Mucosa of stomach (tissue), 1 donor: Measurements from ENCODE around the gene F10.
"Not testable (repeated sequence)": the region's sequence is repeated elsewhere in the genome, so short reads cannot be mapped to it uniquely, and the experiment has no call there.

Source experiments
- H3K27me3 ChIP-seq: one replicate; pipeline ENCODE4 v1.7.0; 2013; ENCODE audit warnings: mild to moderate bottlenecking, low read length; ENCODE audit not compliant: control insufficient read depth, insufficient read depth
- H3K36me3 ChIP-seq: one replicate; pipeline ENCODE4 v1.7.0; 2013; ENCODE audit warnings: low read length; ENCODE audit not compliant: control insufficient read depth, insufficient read depth
- H3K4me1 ChIP-seq: one replicate; pipeline ENCODE4 v1.7.0; 2013; ENCODE audit warnings: mild to moderate bottlenecking, low read length; ENCODE audit not compliant: control insufficient read depth, insufficient read depth
- H3K4me3 ChIP-seq: one replicate; pipeline ENCODE4 v1.7.0; 2013; ENCODE audit warnings: low read length
- H3K9ac ChIP-seq: one replicate; pipeline ENCODE4 v1.7.0; 2013; ENCODE audit warnings: mild to moderate bottlenecking, low read length, moderate library complexity
- H3K9me3 ChIP-seq: one replicate; pipeline ENCODE4 v1.7.0; 2013; ENCODE audit warnings: mild to moderate bottlenecking, low read length, moderate library complexity; ENCODE audit not compliant: control insufficient read depth
- donor health status: Pancreatic carcinoma.

The F10 gene

GRCh38 chr13:113109151-113110047 lies 13.2 kb upstream of the F10 start:
- Histone ChIP-seq H3K4me3 (no peak overlapping the region), H3K9ac (no peak overlapping the region), H3K27me3 (peaks cover 31% of the 10 kb centered on the region), H3K4me1 (peaks cover 9% of the 10 kb centered on the region), H3K36me3 (no peaks in the 10 kb centered on the region), H3K9me3 (no peaks in the 10 kb centered on the region)

- peaks cover 7% of the 10 kb centered on the region for H3K4me1 ChIP-seq
- no peaks in the 10 kb centered on the region for H3K36me3 ChIP-seq
- H3K4me3 ChIP-seq: no peak overlapping the region
- H3K9ac ChIP-seq: no peak overlapping the region
- peaks cover 30% of the 10 kb centered on the region for H3K27me3 ChIP-seq
- H3K9me3 ChIP-seq: no peaks in the 10 kb centered on the region
These were observed 12.3 kb upstream of the F10 start for GRCh38 chr13:113110048-113110851.

- Histone ChIP-seq H3K27me3 (peaks cover 28% of the 10 kb centered on the region), H3K4me1 (peaks cover under 1% of the 10 kb centered on the region), H3K4me3 (no peak overlapping the region), H3K36me3 (no peaks in the 10 kb centered on the region), H3K9me3 (no peaks in the 10 kb centered on the region), H3K9ac (no peak overlapping the region)
These were observed 11.7 kb upstream of the F10 start for GRCh38 chr13:113110852-113111315.

- peaks cover 28% of the 10 kb centered on the region for H3K27me3 ChIP-seq
- not testable (repeated sequence) for H3K4me3 ChIP-seq, H3K36me3 ChIP-seq, H3K9ac ChIP-seq, H3K4me1 ChIP-seq, H3K9me3 ChIP-seq
These were observed 10.8 kb upstream of the F10 start for GRCh38 chr13:113111821-113112220.

- H3K27me3 ChIP-seq: peaks cover 28% of the 10 kb centered on the region
- H3K4me1 ChIP-seq, H3K4me3 ChIP-seq, H3K36me3 ChIP-seq, H3K9ac ChIP-seq, H3K9me3 ChIP-seq: not testable (repeated sequence)
These were observed 10.1 kb upstream of the F10 start for GRCh38 chr13:113112475-113112874.

GRCh38 chr13:113112893-113113845 lies 9.4 kb upstream of the F10 start:
- Histone ChIP-seq H3K4me3 (no peak overlapping the region), H3K9me3 (no peaks in the 10 kb centered on the region), H3K27me3 (peaks cover 28% of the 10 kb centered on the region), H3K36me3 (no peaks in the 10 kb centered on the region), H3K4me1 (no peaks in the 10 kb centered on the region), H3K9ac (no peak overlapping the region)

- Histone ChIP-seq H3K36me3 (no peaks in the 10 kb centered on the region), H3K9ac (no peak overlapping the region), H3K4me3 (no peak overlapping the region), H3K27me3 (peaks cover 28% of the 10 kb centered on the region), H3K4me1 (no peaks in the 10 kb centered on the region), H3K9me3 (no peaks in the 10 kb centered on the region)
These were observed 8.7 kb upstream of the F10 start for GRCh38 chr13:113113846-113114271.

GRCh38 chr13:113114511-113115362 lies 7.9 kb upstream of the F10 start:
- peaks cover 21% of the 10 kb centered on the region for H3K27me3 ChIP-seq

GRCh38 chr13:113115363-113116205 lies 7.0 kb upstream of the F10 start:
- H3K36me3 ChIP-seq: no peaks in the 10 kb centered on the region
- no peaks in the 10 kb centered on the region for H3K4me1 ChIP-seq
- no peak overlapping the region for H3K9ac ChIP-seq
- H3K27me3 ChIP-seq: peaks cover 13% of the 10 kb centered on the region
- no peaks in the 10 kb centered on the region for H3K9me3 ChIP-seq
- no peak overlapping the region for H3K4me3 ChIP-seq

More at GRCh38 chr13:113114511-113115362, 7.9 kb upstream of the F10 start:
- H3K4me1 ChIP-seq: no peaks in the 10 kb centered on the region
- H3K9me3 ChIP-seq: no peaks in the 10 kb centered on the region
- H3K9ac ChIP-seq: no peak overlapping the region
- H3K36me3 ChIP-seq: no peaks in the 10 kb centered on the region
- no peak overlapping the region for H3K4me3 ChIP-seq

GRCh38 chr13:113116206-113116800 lies 6.3 kb upstream of the F10 start:
- Histone ChIP-seq H3K9me3 (no peaks in the 10 kb centered on the region), H3K9ac (no peak overlapping the region), H3K36me3 (no peaks in the 10 kb centered on the region), H3K4me3 (no peak overlapping the region), H3K4me1 (no peaks in the 10 kb centered on the region), H3K27me3 (peaks cover 6% of the 10 kb centered on the region)
